Neural progenitor cell (in vitro differentiated cells): ENCODE results near the gene ARHGEF39. TPM values are rescaled to one million over a fixed set of nuclear protein-coding genes. Genes with fewer than 3 reads are reported as not detected.

Experiments
- DNase-seq: peaks from one replicate; pipeline ENCODE4 v3.0.0-alpha.2; 2016; ENCODE audit warnings: low spot score
- H2AFZ ChIP-seq: fragments of 200-600 bp; sonication (generic); replicated peaks from 2 replicates; pipeline ENCODE4 v1.6.1; 2016; ENCODE audit warnings: antibody characterized with exemption
- H3F3A ChIP-seq: fragments of 200-600 bp; sonication (generic); 2 replicates; pipeline ENCODE4 v1.6.1; 2016; ENCODE audit warnings: antibody characterized with exemption, low read depth
- H3K27ac ChIP-seq: fragments of 200-600 bp; sonication (generic); 2 replicates; pipeline ENCODE4 v1.5.1; 2016; ENCODE audit warnings: mild to moderate bottlenecking
- H3K27me3 ChIP-seq: fragments of 200-600 bp; sonication (generic); 2 replicates; pipeline ENCODE4 v1.6.1; 2016; ENCODE audit warnings: mild to moderate bottlenecking, moderate library complexity
- H3K36me3 ChIP-seq: fragments of 200-600 bp; sonication (generic); 2 replicates; pipeline ENCODE4 v1.5.1; 2016
- H3K4me1 ChIP-seq: fragments of 200-600 bp; sonication (generic); 2 replicates; pipeline ENCODE4 v1.6.1; 2016; ENCODE audit warnings: mixed run types
- H3K4me2 ChIP-seq: fragments of 200-600 bp; sonication (generic); 2 replicates; pipeline ENCODE4 v1.6.1; 2016
- H3K4me3 ChIP-seq: fragments of 200-600 bp; sonication (generic); 2 replicates; pipeline ENCODE4 v1.5.1; 2016
- H3K79me2 ChIP-seq: fragments of 200-600 bp; sonication (generic); 2 replicates; pipeline ENCODE4 v1.6.1; 2016; ENCODE audit warnings: low read depth
- H3K9ac ChIP-seq: fragments of 200-600 bp; sonication (generic); 2 replicates; pipeline ENCODE4 v1.6.1; 2016
- H3K9me3 ChIP-seq: fragments of 200-600 bp; sonication (generic); 2 replicates; pipeline ENCODE4 v1.5.1; 2016; ENCODE audit warnings: low read depth
- H4K20me1 ChIP-seq: fragments of 200-600 bp; sonication (generic); 2 replicates; pipeline ENCODE4 v1.6.1; 2016; ENCODE audit warnings: low read depth
- H3K27ac Mint-ChIP-seq: 3 replicates; pipeline ENCODE4 v1.8.0; 2021; ENCODE audit warnings: mixed read lengths
- H3K27me3 Mint-ChIP-seq: 2 replicates; pipeline ENCODE4 v1.8.0; 2022; ENCODE audit warnings: low read depth, mild to moderate bottlenecking, inconsistent platforms, moderate library complexity, mixed read lengths; ENCODE audit not compliant: insufficient read depth
- H3K36me3 Mint-ChIP-seq: 3 replicates; pipeline ENCODE4 v1.8.0; 2021; ENCODE audit warnings: mixed read lengths
- H3K4me1 Mint-ChIP-seq: 3 replicates; pipeline ENCODE4 v1.8.0; 2021; ENCODE audit warnings: mixed read lengths
- H3K4me3 Mint-ChIP-seq: 3 replicates; pipeline ENCODE4 v1.8.0; 2021; ENCODE audit warnings: mild to moderate bottlenecking, moderate library complexity, mixed read lengths
- H3K9me3 Mint-ChIP-seq: 3 replicates; pipeline ENCODE4 v1.8.0; 2020; ENCODE audit warnings: mixed read lengths
- CTCF ChIP-seq: fragments of 200-600 bp; sonication (generic); IDR thresholded peaks from 2 replicates; pipeline ENCODE4 v1.5.1; 2017; ENCODE audit warnings: antibody characterized with exemption, mild to moderate bottlenecking
- EZH2 ChIP-seq: fragments of 200-600 bp; sonication (generic); IDR thresholded peaks from 2 replicates; pipeline ENCODE4 v1.6.1; 2017; ENCODE audit warnings: antibody characterized with exemption, mild to moderate bottlenecking, moderate library complexity
- EZH2phosphoT487 ChIP-seq: fragments of 200-600 bp; sonication (generic); IDR thresholded peaks from 2 replicates; pipeline ENCODE4 v1.6.1; 2017; ENCODE audit warnings: antibody characterized with exemption
- total RNA-seq: library from RNA; depleted of rRNA; stranded (reverse); fragments of >200 nt; gene quantifications from 2 replicates; pipeline ENCODE4 v1.2.3, GENCODE V29; 2015; ENCODE audit warnings: low replicate concordance

Gene ARHGEF39
- total RNA-seq, 1 donor from 2014 or later = 13.2 TPM

- H3K4me3 ChIP-seq = no peak overlapping the region
- DNase-seq = no peak
- Mint-ChIP-seq H3K4me1 (no peaks in the 10 kb centered on the region), H3K27ac (no peak overlapping the region), H3K36me3 (no peaks in the 10 kb centered on the region), H3K27me3 (no peaks in the 10 kb centered on the region), H3K9me3 (no peaks in the 10 kb centered on the region), H3K4me3 (no peak overlapping the region)
- H3K27me3 ChIP-seq = no peaks in the 10 kb centered on the region
- no peaks in the 10 kb centered on the region for H3K9me3 ChIP-seq
- no peak overlapping the region for H3K27ac ChIP-seq
- H3K9ac ChIP-seq = no peak overlapping the region
- no peaks in the 10 kb centered on the region for H3F3A ChIP-seq
- H3K4me2 ChIP-seq = no peak overlapping the region
- H4K20me1 ChIP-seq = no peaks in the 10 kb centered on the region
- H3K79me2 ChIP-seq = no peaks in the 10 kb centered on the region
- no peaks in the 10 kb centered on the region for H3K36me3 ChIP-seq
- no peaks in the 10 kb centered on the region for H3K4me1 ChIP-seq
- no peak overlapping the region for H2AFZ ChIP-seq
- TF ChIP-seq EZH2 (no peak), EZH2phosphoT487 (no peak), CTCF (no peak)
These were observed 36.5 kb downstream of the ARHGEF39 start for GRCh38 chr9:35628389-35628991.

GRCh38 chr9:35627575-35627974 is 37.4 kb downstream of the ARHGEF39 start:
- no peak for DNase-seq
- H3K27me3 Mint-ChIP-seq = no peaks in the 10 kb centered on the region
- Histone ChIP-seq H3K9me3 (no peaks in the 10 kb centered on the region), H3K27me3 (no peaks in the 10 kb centered on the region), H3F3A (no peaks in the 10 kb centered on the region), H3K36me3 (no peaks in the 10 kb centered on the region), H3K4me3 (no peak overlapping the region), H3K27ac (no peak overlapping the region), H2AFZ (no peak overlapping the region), H4K20me1 (no peaks in the 10 kb centered on the region), H3K4me2 (no peak overlapping the region), H3K4me1 (no peaks in the 10 kb centered on the region), H3K79me2 (no peaks in the 10 kb centered on the region), H3K9ac (no peak overlapping the region)
- no peaks in the 10 kb centered on the region for H3K9me3 Mint-ChIP-seq
- H3K4me3 Mint-ChIP-seq = no peak overlapping the region
- no peak overlapping the region for H3K27ac Mint-ChIP-seq
- TF ChIP-seq EZH2phosphoT487 = no peak
- TF ChIP-seq CTCF = no peak
- no peak for TF ChIP-seq EZH2
- no peaks in the 10 kb centered on the region for H3K4me1 Mint-ChIP-seq
- H3K36me3 Mint-ChIP-seq = no peaks in the 10 kb centered on the region

GRCh38 chr9:35619800-35620158 is 45.2 kb downstream of the ARHGEF39 start:
- no peaks in the 10 kb centered on the region for H3K36me3 Mint-ChIP-seq
- peaks cover 5% of the 10 kb centered on the region for H3F3A ChIP-seq
- H3K4me1 Mint-ChIP-seq = peaks cover 21% of the 10 kb centered on the region
- H3K4me3 ChIP-seq = no peak overlapping the region
- peaks cover 32% of the 10 kb centered on the region for H3K27me3 Mint-ChIP-seq
- H4K20me1 ChIP-seq = no peaks in the 10 kb centered on the region
- H3K27me3 ChIP-seq = peaks cover 41% of the 10 kb centered on the region
- H3K9me3 ChIP-seq = no peaks in the 10 kb centered on the region
- no peaks in the 10 kb centered on the region for H3K9me3 Mint-ChIP-seq
- H3K79me2 ChIP-seq = no peaks in the 10 kb centered on the region
- no peak overlapping the region for H3K9ac ChIP-seq
- no peak for TF ChIP-seq EZH2phosphoT487
- no peak for TF ChIP-seq CTCF
- no peak for TF ChIP-seq EZH2
- H3K4me3 Mint-ChIP-seq = no peak overlapping the region
- no peak overlapping the region for H3K27ac Mint-ChIP-seq
- H3K36me3 ChIP-seq = no peaks in the 10 kb centered on the region
- no peak for DNase-seq
- H3K4me1 ChIP-seq = peaks cover 17% of the 10 kb centered on the region
- no peak overlapping the region for H3K4me2 ChIP-seq
- H3K27ac ChIP-seq = no peak overlapping the region
- no peak overlapping the region for H2AFZ ChIP-seq
